Fibroblast of skin of abdomen (primary cell): ENCODE measurements around the gene MORF4L2.
A peak's percentile ranks its signal among the peaks of the same experiment; 100 is the strongest.

Experiments
- DNase-seq: peaks from one replicate; pipeline ENCODE4 v3.0.0-alpha.2; 2013

The MORF4L2 gene

GRCh38 chrX:103631145-103631544 is 55.4 kb downstream of the MORF4L2 start:
- no peak for DNase-seq

- no peak for DNase-seq
These were observed 56.4 kb downstream of the MORF4L2 start for GRCh38 chrX:103630171-103630511.

GRCh38 chrX:103629318-103630170 is 57.0 kb downstream of the MORF4L2 start:
- DNase-seq: peak; percentile 72

- DNase-seq: peak; percentile 27
These were observed 57.8 kb downstream of the MORF4L2 start, which contains the start of gene TCEAL1 for GRCh38 chrX:103628386-103629317. TSS of gene TCEAL1 (plus strand) at chrX:103628975. CDS start at chrX:103629917, 942 bp downstream.

- DNase-seq: no peak
These were observed 59.6 kb downstream of the MORF4L2 start for GRCh38 chrX:103626855-103627254.
